ENCODE data around the gene FGR. TPM values are rescaled to one million over a fixed set of nuclear protein-coding genes. Genes with fewer than 3 reads are reported as not detected.

Gene FGR
- total and polyA plus RNA-seq, 2 of the 13 experiments (the other 11 are each of a cell fraction or from before 2014, with no cell fraction given): not detected

DNA sequence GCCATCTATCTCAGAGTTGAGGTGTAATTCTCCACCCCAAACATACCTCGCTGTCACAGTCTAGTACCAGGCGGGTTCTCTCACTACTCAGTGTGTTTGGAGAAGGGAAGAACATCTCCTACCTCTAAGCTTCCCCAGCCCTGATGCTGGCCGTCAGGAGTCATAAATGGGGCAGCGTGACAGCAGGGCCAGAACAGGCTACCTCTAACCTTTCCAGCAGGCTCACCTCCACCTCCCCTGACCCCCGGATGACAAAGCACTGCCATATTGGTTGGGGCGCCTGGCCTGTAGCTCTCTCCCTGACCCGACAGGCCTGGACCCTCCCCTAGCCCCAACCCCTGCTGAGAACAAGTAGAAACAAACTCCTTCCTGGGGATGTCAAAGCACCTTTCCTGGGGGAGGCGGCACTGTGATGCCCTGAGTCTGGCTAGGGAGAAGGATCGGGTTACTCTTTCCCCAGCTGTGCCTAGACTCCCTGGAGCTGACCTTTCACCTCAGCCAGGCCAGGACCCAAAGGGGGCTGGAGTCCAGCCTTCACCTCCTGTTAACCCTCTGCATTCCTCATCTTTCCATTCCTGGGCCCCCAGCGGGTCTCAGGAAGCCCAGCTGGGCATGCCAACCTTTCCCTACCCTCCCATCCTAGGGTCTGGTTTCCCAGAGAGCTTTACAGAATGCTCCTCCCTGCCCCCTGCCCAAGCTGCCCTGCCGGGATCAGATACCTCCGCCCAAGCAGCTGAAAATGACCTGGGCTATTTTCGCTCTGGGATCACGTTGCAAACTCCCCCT is 65.3 kb downstream of the FGR start (continued):
- TF ChIP-seq ZNF703 (CRISPR knock-in tag; IDR thresholded peaks at IDR 0.05; ENCODE audit: borderline replicate concordance): no peak
- no peak for TF ChIP-seq ZFP36L2 (CRISPR knock-in tag; IDR thresholded peaks at IDR 0.05)
- TF ChIP-seq, protein P1, sequence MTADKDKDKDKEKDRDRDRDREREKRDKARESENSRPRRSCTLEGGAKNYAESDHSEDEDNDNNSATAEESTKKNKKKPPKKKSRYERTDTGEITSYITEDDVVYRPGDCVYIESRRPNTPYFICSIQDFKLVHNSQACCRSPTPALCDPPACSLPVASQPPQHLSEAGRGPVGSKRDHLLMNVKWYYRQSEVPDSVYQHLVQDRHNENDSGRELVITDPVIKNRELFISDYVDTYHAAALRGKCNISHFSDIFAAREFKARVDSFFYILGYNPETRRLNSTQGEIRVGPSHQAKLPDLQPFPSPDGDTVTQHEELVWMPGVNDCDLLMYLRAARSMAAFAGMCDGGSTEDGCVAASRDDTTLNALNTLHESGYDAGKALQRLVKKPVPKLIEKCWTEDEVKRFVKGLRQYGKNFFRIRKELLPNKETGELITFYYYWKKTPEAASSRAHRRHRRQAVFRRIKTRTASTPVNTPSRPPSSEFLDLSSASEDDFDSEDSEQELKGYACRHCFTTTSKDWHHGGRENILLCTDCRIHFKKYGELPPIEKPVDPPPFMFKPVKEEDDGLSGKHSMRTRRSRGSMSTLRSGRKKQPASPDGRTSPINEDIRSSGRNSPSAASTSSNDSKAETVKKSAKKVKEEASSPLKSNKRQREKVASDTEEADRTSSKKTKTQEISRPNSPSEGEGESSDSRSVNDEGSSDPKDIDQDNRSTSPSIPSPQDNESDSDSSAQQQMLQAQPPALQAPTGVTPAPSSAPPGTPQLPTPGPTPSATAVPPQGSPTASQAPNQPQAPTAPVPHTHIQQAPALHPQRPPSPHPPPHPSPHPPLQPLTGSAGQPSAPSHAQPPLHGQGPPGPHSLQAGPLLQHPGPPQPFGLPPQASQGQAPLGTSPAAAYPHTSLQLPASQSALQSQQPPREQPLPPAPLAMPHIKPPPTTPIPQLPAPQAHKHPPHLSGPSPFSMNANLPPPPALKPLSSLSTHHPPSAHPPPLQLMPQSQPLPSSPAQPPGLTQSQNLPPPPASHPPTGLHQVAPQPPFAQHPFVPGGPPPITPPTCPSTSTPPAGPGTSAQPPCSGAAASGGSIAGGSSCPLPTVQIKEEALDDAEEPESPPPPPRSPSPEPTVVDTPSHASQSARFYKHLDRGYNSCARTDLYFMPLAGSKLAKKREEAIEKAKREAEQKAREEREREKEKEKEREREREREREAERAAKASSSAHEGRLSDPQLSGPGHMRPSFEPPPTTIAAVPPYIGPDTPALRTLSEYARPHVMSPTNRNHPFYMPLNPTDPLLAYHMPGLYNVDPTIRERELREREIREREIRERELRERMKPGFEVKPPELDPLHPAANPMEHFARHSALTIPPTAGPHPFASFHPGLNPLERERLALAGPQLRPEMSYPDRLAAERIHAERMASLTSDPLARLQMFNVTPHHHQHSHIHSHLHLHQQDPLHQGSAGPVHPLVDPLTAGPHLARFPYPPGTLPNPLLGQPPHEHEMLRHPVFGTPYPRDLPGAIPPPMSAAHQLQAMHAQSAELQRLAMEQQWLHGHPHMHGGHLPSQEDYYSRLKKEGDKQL (CRISPR knock-in tag; IDR thresholded peaks at IDR 0.05; ENCODE audit: low read depth): no peak
- TF ChIP-seq, protein P2, sequence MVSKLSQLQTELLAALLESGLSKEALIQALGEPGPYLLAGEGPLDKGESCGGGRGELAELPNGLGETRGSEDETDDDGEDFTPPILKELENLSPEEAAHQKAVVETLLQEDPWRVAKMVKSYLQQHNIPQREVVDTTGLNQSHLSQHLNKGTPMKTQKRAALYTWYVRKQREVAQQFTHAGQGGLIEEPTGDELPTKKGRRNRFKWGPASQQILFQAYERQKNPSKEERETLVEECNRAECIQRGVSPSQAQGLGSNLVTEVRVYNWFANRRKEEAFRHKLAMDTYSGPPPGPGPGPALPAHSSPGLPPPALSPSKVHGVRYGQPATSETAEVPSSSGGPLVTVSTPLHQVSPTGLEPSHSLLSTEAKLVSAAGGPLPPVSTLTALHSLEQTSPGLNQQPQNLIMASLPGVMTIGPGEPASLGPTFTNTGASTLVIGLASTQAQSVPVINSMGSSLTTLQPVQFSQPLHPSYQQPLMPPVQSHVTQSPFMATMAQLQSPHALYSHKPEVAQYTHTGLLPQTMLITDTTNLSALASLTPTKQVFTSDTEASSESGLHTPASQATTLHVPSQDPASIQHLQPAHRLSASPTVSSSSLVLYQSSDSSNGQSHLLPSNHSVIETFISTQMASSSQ (IDR thresholded peaks at IDR 0.05; ENCODE audit: low read depth): no peak
- TF ChIP-seq, protein P2 (CRISPR knock-in tag; IDR thresholded peaks at IDR 0.05; ENCODE audit: borderline replicate concordance): no peak
- TF ChIP-seq PPARG (CRISPR knock-in tag; conservative IDR thresholded peaks at IDR 0.05): peak; percentile 73
- TF ChIP-seq ZNF556 (CRISPR knock-in tag; IDR thresholded peaks at IDR 0.05; ENCODE audit: borderline replicate concordance): no peak
- no peak for TF ChIP-seq ZNF451 (CRISPR knock-in tag; IDR thresholded peaks at IDR 0.05)
- TF ChIP-seq RFXAP (CRISPR knock-in tag; IDR thresholded peaks at IDR 0.05; ENCODE audit: borderline replicate concordance): no peak
- TF ChIP-seq, protein P3, sequence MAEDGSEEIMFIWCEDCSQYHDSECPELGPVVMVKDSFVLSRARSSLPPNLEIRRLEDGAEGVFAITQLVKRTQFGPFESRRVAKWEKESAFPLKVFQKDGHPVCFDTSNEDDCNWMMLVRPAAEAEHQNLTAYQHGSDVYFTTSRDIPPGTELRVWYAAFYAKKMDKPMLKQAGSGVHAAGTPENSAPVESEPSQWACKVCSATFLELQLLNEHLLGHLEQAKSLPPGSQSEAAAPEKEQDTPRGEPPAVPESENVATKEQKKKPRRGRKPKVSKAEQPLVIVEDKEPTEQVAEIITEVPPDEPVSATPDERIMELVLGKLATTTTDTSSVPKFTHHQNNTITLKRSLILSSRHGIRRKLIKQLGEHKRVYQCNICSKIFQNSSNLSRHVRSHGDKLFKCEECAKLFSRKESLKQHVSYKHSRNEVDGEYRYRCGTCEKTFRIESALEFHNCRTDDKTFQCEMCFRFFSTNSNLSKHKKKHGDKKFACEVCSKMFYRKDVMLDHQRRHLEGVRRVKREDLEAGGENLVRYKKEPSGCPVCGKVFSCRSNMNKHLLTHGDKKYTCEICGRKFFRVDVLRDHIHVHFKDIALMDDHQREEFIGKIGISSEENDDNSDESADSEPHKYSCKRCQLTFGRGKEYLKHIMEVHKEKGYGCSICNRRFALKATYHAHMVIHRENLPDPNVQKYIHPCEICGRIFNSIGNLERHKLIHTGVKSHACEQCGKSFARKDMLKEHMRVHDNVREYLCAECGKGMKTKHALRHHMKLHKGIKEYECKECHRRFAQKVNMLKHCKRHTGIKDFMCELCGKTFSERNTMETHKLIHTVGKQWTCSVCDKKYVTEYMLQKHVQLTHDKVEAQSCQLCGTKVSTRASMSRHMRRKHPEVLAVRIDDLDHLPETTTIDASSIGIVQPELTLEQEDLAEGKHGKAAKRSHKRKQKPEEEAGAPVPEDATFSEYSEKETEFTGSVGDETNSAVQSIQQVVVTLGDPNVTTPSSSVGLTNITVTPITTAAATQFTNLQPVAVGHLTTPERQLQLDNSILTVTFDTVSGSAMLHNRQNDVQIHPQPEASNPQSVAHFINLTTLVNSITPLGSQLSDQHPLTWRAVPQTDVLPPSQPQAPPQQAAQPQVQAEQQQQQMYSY (CRISPR knock-in tag; IDR thresholded peaks at IDR 0.05): no peak
- no peak for TF ChIP-seq ZNF550 (CRISPR knock-in tag; IDR thresholded peaks at IDR 0.05; ENCODE audit: borderline replicate concordance)
- TF ChIP-seq, protein P4, sequence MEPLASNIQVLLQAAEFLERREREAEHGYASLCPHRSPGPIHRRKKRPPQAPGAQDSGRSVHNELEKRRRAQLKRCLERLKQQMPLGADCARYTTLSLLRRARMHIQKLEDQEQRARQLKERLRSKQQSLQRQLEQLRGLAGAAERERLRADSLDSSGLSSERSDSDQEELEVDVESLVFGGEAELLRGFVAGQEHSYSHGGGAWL (CRISPR knock-in tag; IDR thresholded peaks at IDR 0.05): 0 out of 2 replicates have a peak, but pooled peaks have one; percentile 26
- TF ChIP-seq SPEN (CRISPR knock-in tag; IDR thresholded peaks at IDR 0.05; ENCODE audit: low read depth): no peak
- no peak for TF ChIP-seq SP140L (CRISPR knock-in tag; IDR thresholded peaks at IDR 0.05; ENCODE audit: borderline replicate concordance)
- TF ChIP-seq KDM3A (CRISPR knock-in tag; IDR thresholded peaks at IDR 0.05; ENCODE audit: low read depth): no peak
